NCI-H510A (cell line): Measurements from ENCODE around the gene KLK5.

ENCODE experiments used
- DNase-seq: peaks from one replicate; lab custom pipeline; 2025; lab: John Stamatoyannopoulos, UW

Gene KLK5

GRCh38 chr19:50969413-50969760 lies 16.5 kb upstream of the KLK5 start, which contains the start of gene KLK6:
KLK6 (minus strand) TSS chr19:50969591; CDS start chr19:50968104, 1,487 bp downstream.
- no peak for DNase-seq

- DNase-seq = no peak
Measured at GRCh38 chr19:50968716-50969412, 16.0 kb upstream of the KLK5 start.

GRCh38 chr19:50967929-50968715 lies 15.3 kb upstream of the KLK5 start:
- no peak for DNase-seq

GRCh38 chr19:50964266-50964665 lies 11.4 kb upstream of the KLK5 start:
- no peak for DNase-seq

- DNase-seq = no peak
Measured at GRCh38 chr19:50963381-50963780, 10.5 kb upstream of the KLK5 start.

GRCh38 chr19:50962245-50962644 lies 9.4 kb upstream of the KLK5 start:
- DNase-seq = no peak

GRCh38 chr19:50959731-50960500 lies 7.1 kb upstream of the KLK5 start:
- no peak for DNase-seq

GRCh38 chr19:50957587-50957986 lies 4.7 kb upstream of the KLK5 start:
- DNase-seq = no peak

GRCh38 chr19:50949861-50950260 lies 3.0 kb downstream of the KLK5 start:
- DNase-seq = no peak

GRCh38 chr19:50947123-50947522 lies 5.7 kb downstream of the KLK5 start:
- no peak for DNase-seq

GRCh38 chr19:50944795-50945194 lies 8.0 kb downstream of the KLK5 start:
- DNase-seq = no peak

GRCh38 chr19:50943074-50943828 lies 9.6 kb downstream of the KLK5 start:
- DNase-seq = no peak

- DNase-seq = no peak
Measured at GRCh38 chr19:50939596-50939995, 13.2 kb downstream of the KLK5 start.

- DNase-seq = no peak
Measured at GRCh38 chr19:50933640-50934039, 19.2 kb downstream of the KLK5 start.

- no peak for DNase-seq
Measured at GRCh38 chr19:50932690-50933083, 20.2 kb downstream of the KLK5 start.

GRCh38 chr19:50932018-50932689 lies 20.7 kb downstream of the KLK5 start:
- no peak for DNase-seq

GRCh38 chr19:50931023-50931422 lies 21.8 kb downstream of the KLK5 start:
- DNase-seq = no peak

- no peak for DNase-seq
Measured at GRCh38 chr19:50928831-50929230, 24.0 kb downstream of the KLK5 start.

GRCh38 chr19:50926144-50926543 lies 26.7 kb downstream of the KLK5 start:
- DNase-seq = no peak

GRCh38 chr19:50925734-50926133 lies 27.1 kb downstream of the KLK5 start:
- DNase-seq = no peak

- no peak for DNase-seq
Measured at GRCh38 chr19:50924586-50924985, 28.3 kb downstream of the KLK5 start.
